CD14-positive monocyte (primary cell): ENCODE measurements around the gene MORF4L1. TPM values are rescaled to one million over a fixed set of nuclear protein-coding genes. Genes with fewer than 3 reads are reported as not detected.
A peak's percentile ranks its signal among the peaks of the same experiment; 100 is the strongest.
"Not testable (repeated sequence)": the region's sequence is repeated elsewhere in the genome, so short reads cannot be mapped to it uniquely, and the experiment has no call there.

Experiments
- DNase-seq, 3 donors: peaks; one replicate each; pipeline ENCODE4 v3.0.0-alpha.2; 2011 to 2022
- H2AFZ ChIP-seq: 2 replicates; pipeline ENCODE4 v1.6.0; 2012; ENCODE audit warnings: mild to moderate bottlenecking, low read depth, low read length, inconsistent platforms; ENCODE audit not compliant: insufficient read depth, poor library complexity, severe bottlenecking
- H3K27ac ChIP-seq, 2 donors: 1 replicate in 1 of 2; 2 replicates in 1 of 2; pipeline ENCODE4 v1.5.1; 2012 to 2013; ENCODE audit warnings: low read length in 2 of 2, control low read depth in 1 of 2, inconsistent platforms in 1 of 2, low read depth in 1 of 2, mild to moderate bottlenecking in 1 of 2
- H3K27me3 ChIP-seq, 2 donors: one replicate each; pipeline versions ENCODE4 v1.6.0 to v1.6.1; 2011 to 2013; ENCODE audit warnings: low read length in 2 of 2; ENCODE audit not compliant: control insufficient read depth in 2 of 2, insufficient read depth in 2 of 2
- H3K36me3 ChIP-seq, 2 donors: replicated peaks in 1 of 2; 1 replicate in 1 of 2; 2 replicates in 1 of 2; pipeline versions ENCODE4 v1.5.1 to v1.6.1; 2012 to 2013; ENCODE audit warnings: low read length in 2 of 2, control low read depth in 1 of 2, inconsistent platforms in 1 of 2, mild to moderate bottlenecking in 1 of 2; ENCODE audit not compliant: insufficient read depth in 2 of 2, control insufficient read depth in 1 of 2
- H3K4me1 ChIP-seq, 2 donors: 1 replicate in 1 of 2; 2 replicates in 1 of 2; pipeline versions ENCODE4 v1.5.1 to v1.6.1; 2012 to 2013; ENCODE audit warnings: low read length in 2 of 2, control low read depth in 1 of 2, inconsistent platforms in 1 of 2, mild to moderate bottlenecking in 1 of 2, moderate library complexity in 1 of 2; ENCODE audit not compliant: insufficient read depth in 2 of 2, control insufficient read depth in 1 of 2
- H3K4me2 ChIP-seq: replicated peaks from 2 replicates; pipeline ENCODE3; 2012; ENCODE audit warnings: low read length, moderate library complexity, mild to moderate bottlenecking; ENCODE audit not compliant: poor library complexity, severe bottlenecking; ENCODE audit errors: extremely low read depth
- H3K4me3 ChIP-seq, 3 experiments: fragments of 200-600 bp in 1 of 3; sonication (generic) in 1 of 3; replicated peaks in 1 of 3; 1 replicate in 2 of 3; 2 replicates in 1 of 3; pipeline ENCODE4 v1.5.1; 2011 to 2013; ENCODE audit warnings: low read length in 3 of 3, mild to moderate bottlenecking in 3 of 3, control low read depth in 2 of 3, low read depth in 2 of 3, inconsistent platforms in 1 of 3, moderate library complexity in 1 of 3
- H3K79me2 ChIP-seq: 2 replicates; pipeline ENCODE4 v1.6.0; 2012; ENCODE audit warnings: mild to moderate bottlenecking, control low read depth, inconsistent platforms, low read length, moderate library complexity; ENCODE audit not compliant: insufficient read depth
- H3K9ac ChIP-seq: 2 replicates; pipeline ENCODE4 v1.6.0; 2017; ENCODE audit warnings: low read length, mild to moderate bottlenecking; ENCODE audit not compliant: insufficient read depth, poor library complexity, severe bottlenecking
- H3K9me3 ChIP-seq, 2 donors: replicated peaks in 1 of 2; 1 replicate in 1 of 2; 2 replicates in 1 of 2; pipeline versions ENCODE4 v1.5.1 to v1.6.1; 2012 to 2013; ENCODE audit warnings: low read length in 2 of 2, control low read depth in 1 of 2; ENCODE audit not compliant: control insufficient read depth in 1 of 2, insufficient read depth in 1 of 2
- H4K20me1 ChIP-seq: 2 replicates; pipeline ENCODE4 v1.6.0; 2012; ENCODE audit warnings: mild to moderate bottlenecking, low read length, control low read depth, moderate library complexity; ENCODE audit not compliant: insufficient read depth
- H3K27ac Mint-ChIP-seq, 7 donors: one replicate each; pipeline ENCODE4 v1.8.0; 2020; ENCODE audit warnings: mild to moderate bottlenecking in 7 of 7, mixed read lengths in 7 of 7, moderate library complexity in 6 of 7, inconsistent platforms in 2 of 7
- H3K27me3 Mint-ChIP-seq, 3 donors: one replicate each; pipeline ENCODE4 v1.8.0; 2021 to 2022; ENCODE audit warnings: low read depth in 3 of 3, mild to moderate bottlenecking in 3 of 3, mixed read lengths in 3 of 3, moderate library complexity in 3 of 3, inconsistent platforms in 1 of 3
- H3K36me3 Mint-ChIP-seq, 2 donors: one replicate each; pipeline ENCODE4 v1.8.0; 2020; ENCODE audit warnings: mixed read lengths in 2 of 2, inconsistent platforms in 1 of 2, mild to moderate bottlenecking in 1 of 2
- H3K4me1 Mint-ChIP-seq: one replicate; pipeline ENCODE4 v1.8.0; 2020; ENCODE audit warnings: mild to moderate bottlenecking, mixed read lengths
- H3K4me3 Mint-ChIP-seq, 2 donors: one replicate each; pipeline ENCODE4 v1.8.0; 2020; ENCODE audit warnings: mild to moderate bottlenecking in 2 of 2, mixed read lengths in 2 of 2, moderate library complexity in 1 of 2
- H3K9me3 Mint-ChIP-seq, 7 donors: one replicate each; pipeline ENCODE4 v1.8.0; 2020 to 2022; ENCODE audit warnings: mixed read lengths in 7 of 7, mild to moderate bottlenecking in 6 of 7, moderate library complexity in 6 of 7, inconsistent platforms in 2 of 7
- CTCF ChIP-seq: fragments of 200-600 bp; IDR thresholded peaks from one replicate; pipeline ENCODE4 v1.8.0; 2022; ENCODE audit warnings: antibody characterized with exemption, mild to moderate bottlenecking
- WGBS: methylation state at CpG from one replicate; pipeline ENCODE4 v1.1.5; 2013; ENCODE audit warnings: missing lambda C conversion rate; ENCODE audit not compliant: insufficient coverage; 5-methylcytosine and 5-hydroxymethylcytosine counted together
- intact Hi-C, 2 donors: fragments of 100-400 bp; cut with micrococcal nuclease; formaldehyde crosslinking; loops; one replicate each; pipeline versions ENCODE4 v1.15.0 to v1.15.1; 2023
- polyA plus RNA-seq, 3 donors: library from polyadenylated mRNA; depleted of rRNA in 1 of 3; unstranded in 2 of 3; stranded (reverse) in 1 of 3; fragments of 300-500 nt in 2 of 3; fragments of >200 nt in 1 of 3; fragmentation: Illumina TruSeq in 2 of 3; gene quantifications; 1 replicate in 2 of 3; 2 replicates in 1 of 3; pipeline ENCODE4 v1.2.3, GENCODE V29; 2012 to 2021

Gene MORF4L1
- polyA plus RNA-seq, 3 donors: 191 to 242 (median 224) TPM

GRCh38 chr15:78898540-78898939 is 25.9 kb downstream of the MORF4L1 start:
- Histone ChIP-seq H2AFZ (no peak overlapping the region), H3K9me3 (no peaks in the 10 kb centered on the region), H3K4me3 (no peak overlapping the region), H3K79me2 (peaks cover 46% of the 10 kb centered on the region), H3K36me3 (peaks cover 92 to 100% of the 10 kb centered on the region in 2 donors), H3K4me1 (no peaks in the 10 kb centered on the region), H3K27ac (no peak overlapping the region), H3K9ac (no peak overlapping the region), H3K4me2 (no peak overlapping the region), H3K27me3 (no peaks in the 10 kb centered on the region), H4K20me1 (peaks cover 93% of the 10 kb centered on the region)
- DNase-seq: no peak
- H3K4me1 Mint-ChIP-seq: no peaks in the 10 kb centered on the region
- peaks cover 83 to 99% of the 10 kb centered on the region in 2 donors for H3K36me3 Mint-ChIP-seq
- H3K4me3 Mint-ChIP-seq: no peak overlapping the region
- no peaks in the 10 kb centered on the region for H3K9me3 Mint-ChIP-seq
- no peak for TF ChIP-seq CTCF
- intact Hi-C loops: no loop called here
- H3K27me3 Mint-ChIP-seq: no peaks in the 10 kb centered on the region
- peak overlapping the region in 1 of 7 donors; percentile 48 for H3K27ac Mint-ChIP-seq
- WGBS: 100% methylated on average over 1 of the region's 4 CpGs

DNA sequence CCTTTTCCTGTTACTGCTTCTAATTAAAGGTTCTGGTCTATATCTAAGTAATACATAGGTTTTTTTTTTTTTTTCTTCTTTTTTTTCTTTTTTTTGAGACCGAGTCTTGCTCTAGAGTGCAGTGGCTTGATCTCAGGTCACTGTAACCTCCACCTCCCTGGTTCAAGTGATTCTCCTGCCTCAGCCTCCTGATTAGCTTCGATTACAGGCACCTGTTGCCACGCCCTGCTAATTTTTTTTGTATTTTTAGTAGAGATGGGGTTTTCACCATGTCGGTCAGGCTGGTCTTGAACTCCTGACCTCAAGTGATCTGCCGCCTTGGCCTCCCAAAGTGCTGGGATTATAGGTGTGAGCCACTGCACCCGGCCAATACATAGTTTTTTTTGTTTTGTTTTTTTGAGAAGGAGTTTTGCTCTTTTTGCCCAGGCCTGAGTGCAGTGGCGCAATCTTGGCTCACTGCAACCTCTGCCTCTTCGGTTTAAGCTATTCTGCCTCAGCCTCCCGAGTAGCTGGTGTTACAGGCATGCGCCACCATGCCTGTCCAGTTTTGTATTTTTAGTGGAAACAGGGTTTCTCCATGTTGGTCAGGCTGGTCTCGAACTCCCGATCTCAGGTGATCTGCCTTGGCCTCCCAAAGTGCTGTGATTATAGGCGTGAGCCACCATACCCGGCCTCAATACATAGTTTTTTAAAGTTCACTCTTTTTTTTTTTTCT is 28.3 kb downstream of the MORF4L1 start:
- H3K27ac ChIP-seq, H3K4me1 Mint-ChIP-seq, H3K4me3 ChIP-seq, H3K4me1 ChIP-seq, intact Hi-C loops, H3K27me3 ChIP-seq, H3K9me3 ChIP-seq, H3K27me3 Mint-ChIP-seq, H3K4me3 Mint-ChIP-seq, H3K9me3 Mint-ChIP-seq, DNase-seq, H3K4me2 ChIP-seq, H2AFZ ChIP-seq, H3K9ac ChIP-seq: not testable (repeated sequence)
- WGBS: 95% methylated on average over 3 of the region's 14 CpGs
- peaks cover 24% of the 10 kb centered on the region for H3K79me2 ChIP-seq
- H3K27ac Mint-ChIP-seq: peak overlapping the region in 4 of 7 donors; percentile 46 to 83 (median 58)
- peaks cover 85 to 99% of the 10 kb centered on the region in 2 donors for H3K36me3 Mint-ChIP-seq
- H4K20me1 ChIP-seq: peaks cover 92% of the 10 kb centered on the region
- H3K36me3 ChIP-seq: peaks cover 87 to 100% of the 10 kb centered on the region in 2 donors

DNA sequence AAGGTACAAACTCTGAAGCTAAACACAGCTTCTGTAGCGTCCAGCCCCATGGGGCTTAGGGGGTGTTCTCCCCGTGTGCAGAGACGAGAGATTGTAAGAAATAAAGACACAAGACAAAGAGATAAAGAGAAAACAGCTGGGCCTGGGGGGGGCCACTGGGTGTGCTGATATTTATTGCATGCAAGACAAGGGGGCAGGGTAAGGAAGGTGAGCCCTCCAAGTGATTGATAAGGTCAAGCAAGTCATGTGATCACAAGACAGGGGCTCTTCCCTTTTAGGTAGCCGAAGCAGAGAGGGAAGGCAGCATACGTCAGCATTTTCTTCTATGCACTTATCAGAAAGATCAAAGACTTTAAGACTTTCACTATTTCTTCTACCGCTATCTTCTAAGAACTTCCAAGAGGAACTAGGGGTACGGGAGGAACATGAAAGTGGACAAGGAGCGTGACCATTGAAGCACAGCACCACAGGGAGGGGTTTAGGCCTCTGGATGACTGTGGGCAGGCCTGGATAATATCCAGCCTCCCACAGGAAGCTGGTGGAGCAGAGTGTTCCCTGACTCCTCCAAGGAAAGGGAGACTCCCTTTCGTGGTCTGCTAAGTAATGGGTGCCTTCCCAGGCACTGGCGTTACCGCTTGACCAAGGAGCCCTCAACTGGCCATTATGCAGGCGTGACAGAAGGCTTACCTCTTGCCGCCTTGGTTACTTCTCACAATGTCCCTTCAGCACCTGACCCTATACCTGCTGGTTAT is 29.8 kb downstream of the MORF4L1 start:
- H3K27ac Mint-ChIP-seq: peak overlapping the region in 2 of 7 donors; percentile 5 to 58
- intact Hi-C loops: not testable (repeated sequence)
- 90% methylated on average over 2 of the region's 13 CpGs for WGBS

More for the DNA sequence above, 29.8 kb downstream of the MORF4L1 start:
- DNase-seq, H3K9ac ChIP-seq, H3K4me1 ChIP-seq, H3K27me3 ChIP-seq, H3K9me3 Mint-ChIP-seq, H3K4me1 Mint-ChIP-seq, H3K9me3 ChIP-seq, H2AFZ ChIP-seq, H3K4me2 ChIP-seq, H3K27ac ChIP-seq, H3K27me3 Mint-ChIP-seq, H3K4me3 Mint-ChIP-seq, H3K4me3 ChIP-seq: not testable (repeated sequence)
- Histone ChIP-seq H3K36me3 (peaks cover 89 to 100% of the 10 kb centered on the region in 2 donors), H4K20me1 (peaks cover 98% of the 10 kb centered on the region), H3K79me2 (peaks cover 29% of the 10 kb centered on the region)
- peaks cover 87 to 97% of the 10 kb centered on the region in 2 donors for H3K36me3 Mint-ChIP-seq
